ENCODE results near the gene GCNT2.

DNA sequence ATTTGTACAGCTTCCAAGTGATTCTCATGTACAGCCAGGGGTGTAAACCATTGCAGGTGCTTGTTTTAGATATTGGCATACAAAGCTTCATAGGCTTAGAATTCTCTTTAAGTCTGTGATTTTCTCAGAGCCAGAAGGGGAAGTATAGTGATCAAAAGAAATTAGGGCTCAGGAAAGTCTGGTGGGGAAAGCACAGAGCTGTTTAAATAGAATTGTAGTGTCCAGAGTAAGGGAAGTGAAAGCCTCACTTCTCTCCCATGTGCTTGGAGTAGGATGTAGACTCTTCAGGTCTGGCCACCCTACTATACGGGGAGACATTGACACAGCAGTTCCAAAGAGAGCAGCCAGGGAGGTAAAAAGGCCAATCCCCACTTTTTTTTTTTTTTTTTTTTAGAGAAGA is 10.4 kb downstream of the GCNT2 start:
- TF ChIP-seq CTCF (conservative IDR thresholded peaks at IDR 0.05; ENCODE audit: low read depth, low read length) (no peak), EZH2phosphoT487 (IDR thresholded peaks at IDR 0.05; ENCODE audit: borderline replicate concordance, low read length) (no peak)
